Activated T-helper 2 cell treated with anti-CD3 and anti-CD28 coated beads, Interferon-gamma antibody, Interleukin-2, Interleukin-4, amounts not matched to agents 10 μg/mL and 5 μg/mL and 100 μg/mL, durations not matched to agents 14 hours and 24 hours and 36 hours (primary cell): ENCODE measurements around the gene ACY1. TPM values are rescaled to one million over a fixed set of nuclear protein-coding genes. Genes with fewer than 3 reads are reported as not detected.
"Not testable (repeated sequence)": the region's sequence is repeated elsewhere in the genome, so short reads cannot be mapped to it uniquely, and the experiment has no call there.

Experiments
- DNase-seq: peaks from one replicate; pipeline ENCODE4 v3.0.0; 2021; ENCODE audit warnings: low spot score
- H3K27ac Mint-ChIP-seq: one replicate; pipeline ENCODE4 v1.8.0; 2021; ENCODE audit warnings: mixed read lengths
- H3K27me3 Mint-ChIP-seq: one replicate; pipeline ENCODE4 v1.8.0; 2021; ENCODE audit warnings: low read depth, mixed read lengths
- H3K36me3 Mint-ChIP-seq: one replicate; pipeline ENCODE4 v1.8.0; 2021; ENCODE audit warnings: low read depth, mixed read lengths
- H3K4me1 Mint-ChIP-seq: one replicate; pipeline ENCODE4 v1.8.0; 2021; ENCODE audit warnings: low read depth, mixed read lengths
- H3K4me3 Mint-ChIP-seq: one replicate; pipeline ENCODE4 v1.8.0; 2021; ENCODE audit warnings: low read depth, mild to moderate bottlenecking, moderate library complexity, mixed read lengths
- H3K9me3 Mint-ChIP-seq: one replicate; pipeline ENCODE4 v1.8.0; 2021; ENCODE audit warnings: mixed read lengths
- intact Hi-C: fragments of 100-400 bp; cut with micrococcal nuclease; formaldehyde crosslinking; loops from one replicate; pipeline ENCODE4 v1.15.1; 2023
- total RNA-seq: library from RNA; stranded (reverse); gene quantifications from 2 replicates; pipeline ENCODE4 v1.2.3, GENCODE V29; 2022

ACY1 gene
- total RNA-seq, 1 donor from 2014 or later, result 62.8 TPM

DNA sequence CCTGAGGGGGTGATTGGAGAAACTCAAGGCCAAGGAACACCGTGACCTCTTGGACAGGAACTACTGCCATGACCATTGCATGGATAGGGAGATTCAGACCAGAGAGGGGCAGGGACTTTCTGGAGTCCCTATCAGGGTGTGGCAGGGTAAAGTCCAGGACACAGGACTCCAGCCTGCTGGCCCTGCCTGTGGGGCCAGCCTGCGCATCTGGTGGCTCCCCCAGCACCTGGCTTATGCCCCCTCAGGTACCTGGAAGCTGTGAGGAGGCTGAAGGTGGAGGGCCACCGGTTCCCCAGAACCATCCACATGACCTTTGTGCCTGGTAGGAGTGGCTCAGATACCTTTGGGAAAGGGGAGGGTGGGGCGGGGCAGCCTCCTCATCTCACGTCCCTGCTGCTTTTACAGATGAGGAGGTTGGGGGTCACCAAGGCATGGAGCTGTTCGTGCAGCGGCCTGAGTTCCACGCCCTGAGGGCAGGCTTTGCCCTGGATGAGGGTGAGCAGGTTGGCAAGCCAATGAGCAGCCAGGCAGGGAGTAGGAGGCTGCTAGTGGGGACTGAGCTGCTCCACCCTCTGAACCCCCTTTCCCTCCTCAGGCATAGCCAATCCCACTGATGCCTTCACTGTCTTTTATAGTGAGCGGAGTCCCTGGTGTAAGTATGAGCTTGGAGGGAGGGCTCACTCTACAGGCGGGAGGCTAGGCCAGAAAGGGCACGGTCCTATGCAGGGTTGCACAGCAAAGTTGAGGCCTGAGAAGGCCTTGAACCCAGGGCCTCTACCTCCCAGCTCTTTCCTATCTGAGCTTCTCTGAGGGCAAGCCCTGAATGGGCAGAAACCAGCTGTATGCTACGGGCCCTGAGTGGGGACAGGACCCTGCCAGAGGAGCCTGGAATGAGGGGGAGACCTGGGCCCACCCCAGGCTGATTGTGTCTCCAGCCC, 2.9 kb downstream of the ACY1 start:
- intact Hi-C loops, result no loop called here
- DNase-seq, result no peak
- peaks cover 8% of the 10 kb centered on the region for H3K36me3 Mint-ChIP-seq
- H3K27ac Mint-ChIP-seq, result no peak overlapping the region
- H3K9me3 Mint-ChIP-seq, result no peaks in the 10 kb centered on the region
- no peak overlapping the region for H3K4me3 Mint-ChIP-seq
- no peaks in the 10 kb centered on the region for H3K27me3 Mint-ChIP-seq
- H3K4me1 Mint-ChIP-seq, result peaks cover 16% of the 10 kb centered on the region

DNA sequence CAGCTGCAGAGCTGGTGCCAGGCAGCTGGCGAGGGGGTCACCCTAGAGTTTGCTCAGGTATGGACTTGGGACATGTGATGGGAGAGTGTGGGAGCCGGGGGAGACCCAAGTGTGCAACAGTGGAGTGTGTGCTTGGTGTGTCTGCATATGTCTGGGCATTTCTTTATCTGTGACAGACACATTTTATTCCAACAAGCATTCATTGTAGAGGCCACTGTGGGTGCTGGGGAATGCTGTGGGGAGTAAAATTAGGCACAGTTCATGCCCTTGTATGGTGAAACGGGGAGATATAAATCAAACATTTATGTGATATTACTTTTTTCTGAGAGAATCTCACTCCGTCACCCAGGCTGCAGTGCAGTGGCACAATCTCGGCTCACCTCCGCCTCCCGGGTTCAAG, 4.2 kb downstream of the ACY1 start:
- intact Hi-C loops, result no loop called here
- Mint-ChIP-seq H3K9me3 (no peaks in the 10 kb centered on the region), H3K36me3 (peaks cover 20% of the 10 kb centered on the region), H3K4me1 (peaks cover 14% of the 10 kb centered on the region), H3K27me3 (no peaks in the 10 kb centered on the region), H3K27ac (peak overlapping the region; percentile 17), H3K4me3 (no peak overlapping the region)
- DNase-seq, result no peak

DNA sequence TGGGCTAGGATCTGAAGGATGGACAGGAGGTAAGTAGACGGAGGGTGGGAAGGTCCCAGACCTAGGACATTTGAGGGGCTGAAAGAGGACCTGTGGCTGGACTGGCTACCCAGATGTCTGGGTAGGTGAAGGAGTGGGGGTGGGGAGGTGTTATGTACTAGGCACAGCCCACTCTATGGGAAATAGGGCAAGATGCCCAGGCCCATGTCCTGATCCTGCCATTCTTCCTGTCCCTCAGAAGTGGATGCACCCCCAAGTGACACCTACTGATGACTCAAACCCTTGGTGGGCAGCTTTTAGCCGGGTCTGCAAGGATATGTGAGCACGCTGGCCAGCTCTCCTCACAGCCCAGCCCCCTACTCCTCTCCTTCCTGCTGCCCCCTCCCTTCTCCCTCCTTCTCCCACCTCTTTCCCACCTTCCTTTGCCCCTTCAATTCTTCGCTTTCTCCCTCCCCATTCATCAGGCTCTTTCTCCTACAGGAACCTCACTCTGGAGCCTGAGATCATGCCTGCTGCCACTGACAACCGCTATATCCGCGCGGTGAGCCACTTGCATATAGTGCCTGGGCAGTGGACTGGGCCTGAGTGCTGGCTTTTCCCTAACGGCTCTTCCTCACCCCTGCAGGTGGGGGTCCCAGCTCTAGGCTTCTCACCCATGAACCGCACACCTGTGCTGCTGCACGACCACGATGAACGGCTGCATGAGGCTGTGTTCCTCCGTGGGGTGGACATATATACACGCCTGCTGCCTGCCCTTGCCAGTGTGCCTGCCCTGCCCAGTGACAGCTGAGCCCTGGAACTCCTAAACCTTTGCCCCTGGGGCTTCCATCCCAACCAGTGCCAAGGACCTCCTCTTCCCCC, 5.2 kb downstream of the ACY1 start:
- peak overlapping the region; percentile 17 for H3K27ac Mint-ChIP-seq
- intact Hi-C loops, result no loop called here
- H3K4me3 Mint-ChIP-seq, result no peak overlapping the region
- no peak for DNase-seq
- no peaks in the 10 kb centered on the region for H3K9me3 Mint-ChIP-seq
- H3K27me3 Mint-ChIP-seq, result no peaks in the 10 kb centered on the region
- H3K4me1 Mint-ChIP-seq, result peaks cover 13% of the 10 kb centered on the region
- H3K36me3 Mint-ChIP-seq, result peaks cover 25% of the 10 kb centered on the region

DNA sequence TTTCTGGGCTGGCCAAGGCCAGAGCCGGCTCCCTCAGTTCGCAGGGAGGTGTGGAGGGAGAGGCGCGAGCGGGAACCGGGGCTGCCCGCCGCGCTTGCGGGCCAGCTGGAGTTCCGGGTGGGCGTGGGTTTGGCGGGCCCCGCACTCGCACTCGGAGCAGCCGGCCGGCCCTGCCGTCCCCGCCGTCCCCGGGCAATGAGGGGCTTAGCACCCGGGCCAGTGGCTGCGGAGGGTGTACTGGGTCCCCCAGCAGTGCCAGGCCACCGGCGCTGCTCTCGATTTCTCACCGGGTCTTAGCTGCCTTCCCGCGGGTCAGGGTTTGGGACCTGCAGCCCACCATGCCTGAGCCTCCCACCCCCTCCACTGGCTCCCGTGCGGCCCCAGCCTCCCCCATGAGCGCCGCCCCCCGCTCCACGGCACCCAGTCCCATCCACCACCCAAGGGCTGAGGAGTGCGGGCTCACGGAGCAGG, 7.2 kb downstream of the ACY1 start:
- H3K4me3 Mint-ChIP-seq, H3K27ac Mint-ChIP-seq, DNase-seq, intact Hi-C loops, H3K9me3 Mint-ChIP-seq, H3K27me3 Mint-ChIP-seq: not testable (repeated sequence)
- H3K36me3 Mint-ChIP-seq, result peaks cover 46% of the 10 kb centered on the region
- H3K4me1 Mint-ChIP-seq, result peaks cover 20% of the 10 kb centered on the region

DNA sequence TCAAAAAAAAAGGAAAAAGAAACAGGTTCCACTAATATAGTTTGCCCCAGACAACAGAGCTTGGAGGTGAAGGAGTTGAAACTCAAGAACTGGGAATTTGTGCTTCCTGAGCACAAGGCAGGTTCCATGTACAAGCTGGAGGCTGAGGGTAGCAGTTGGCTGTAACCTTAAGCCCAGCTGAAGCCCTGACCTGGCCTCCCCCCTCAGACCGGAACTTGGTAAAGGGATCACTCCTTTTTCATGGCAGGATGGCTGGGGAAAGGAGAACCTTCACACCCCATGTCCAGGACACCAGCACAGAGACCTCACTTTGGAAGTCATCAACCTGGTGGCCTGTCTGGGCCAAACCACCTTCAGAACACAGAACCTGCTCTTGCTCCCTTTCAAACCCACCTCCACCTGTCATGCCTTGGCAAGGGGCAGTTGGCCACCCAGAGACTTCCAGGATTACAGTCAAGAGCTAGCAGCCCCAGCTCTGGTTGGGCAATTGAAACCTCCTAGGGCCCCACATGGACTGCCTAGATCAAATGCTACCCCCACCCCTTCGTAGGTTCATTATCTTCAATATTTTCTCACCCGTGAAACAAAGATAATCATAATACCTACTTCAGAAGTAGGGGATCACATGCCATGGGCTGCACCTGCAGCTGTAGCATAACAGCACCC, 8.8 kb downstream of the ACY1 start:
- Mint-ChIP-seq H3K27ac (no peak overlapping the region), H3K4me1 (peaks cover 23% of the 10 kb centered on the region), H3K36me3 (peaks cover 49% of the 10 kb centered on the region), H3K9me3 (no peaks in the 10 kb centered on the region), H3K27me3 (peaks cover 2% of the 10 kb centered on the region), H3K4me3 (peak overlapping the region; percentile 13)
- no peak for DNase-seq
- intact Hi-C loops, result no loop called here

DNA sequence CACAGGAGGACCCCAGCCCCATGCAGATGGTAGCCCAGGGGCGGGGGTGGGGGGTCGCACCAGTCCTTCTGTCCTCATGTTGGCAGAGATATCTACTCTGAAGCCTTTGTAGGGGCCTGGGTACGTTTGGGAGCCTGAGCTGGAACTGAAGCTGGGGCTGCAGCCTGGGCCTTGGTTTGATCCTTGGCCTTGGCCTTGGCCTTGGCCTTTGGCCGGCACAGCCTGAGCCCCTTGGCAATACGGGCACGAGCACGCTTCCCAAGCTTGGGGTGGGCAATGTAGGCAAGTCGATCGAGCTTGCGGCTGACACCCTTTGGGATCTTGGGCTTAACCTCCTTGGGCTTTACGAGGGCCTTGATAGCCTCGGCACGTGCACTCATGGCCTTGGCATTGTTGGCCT, 10.3 kb downstream of the ACY1 start:
- H3K27me3 Mint-ChIP-seq, DNase-seq, H3K9me3 Mint-ChIP-seq: not testable (repeated sequence)
- peak overlapping the region; percentile 100 for H3K4me3 Mint-ChIP-seq
- peaks cover 25% of the 10 kb centered on the region for H3K4me1 Mint-ChIP-seq
- H3K27ac Mint-ChIP-seq, result peak overlapping the region; percentile 100
- peaks cover 49% of the 10 kb centered on the region for H3K36me3 Mint-ChIP-seq
- intact Hi-C loops, result loop anchor here (2.0 kb wide), 2 partner anchors 19 to 51 kb away; partner anchors contain the start of genes ABHD14A, ABHD14B and PARP3

DNA sequence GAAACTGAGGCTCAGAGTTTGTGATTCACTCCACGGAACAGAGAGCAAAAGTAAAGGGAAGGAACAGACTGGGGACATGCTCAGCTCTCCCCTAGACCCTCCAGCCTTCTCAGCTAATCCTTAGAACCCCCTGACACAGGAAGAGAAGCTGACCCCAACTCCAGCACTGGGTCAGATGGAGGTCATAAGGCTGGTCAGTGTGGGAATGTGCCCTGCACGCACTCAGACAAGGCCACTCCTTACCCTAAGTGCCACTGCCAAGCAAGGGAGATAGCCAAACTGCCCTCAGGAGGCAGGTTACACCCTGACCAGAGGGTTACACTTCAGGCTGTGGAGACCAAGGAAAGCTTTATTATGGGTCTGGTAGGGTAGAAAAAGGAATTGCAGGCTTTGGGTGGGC, 11.2 kb downstream of the ACY1 start:
- no peaks in the 10 kb centered on the region for H3K9me3 Mint-ChIP-seq
- H3K27me3 Mint-ChIP-seq, result peaks cover 10% of the 10 kb centered on the region
- H3K4me1 Mint-ChIP-seq, result peaks cover 25% of the 10 kb centered on the region
- H3K4me3 Mint-ChIP-seq, result peak overlapping the region; percentile 100
- intact Hi-C loops, result loop anchor here (2.0 kb wide), 2 partner anchors 20 to 52 kb away; partner anchors contain the start of genes ABHD14A, ABHD14B and PARP3
- H3K27ac Mint-ChIP-seq, result peak overlapping the region; percentile 100
- H3K36me3 Mint-ChIP-seq, result peaks cover 49% of the 10 kb centered on the region
- DNase-seq, result no peak

DNA sequence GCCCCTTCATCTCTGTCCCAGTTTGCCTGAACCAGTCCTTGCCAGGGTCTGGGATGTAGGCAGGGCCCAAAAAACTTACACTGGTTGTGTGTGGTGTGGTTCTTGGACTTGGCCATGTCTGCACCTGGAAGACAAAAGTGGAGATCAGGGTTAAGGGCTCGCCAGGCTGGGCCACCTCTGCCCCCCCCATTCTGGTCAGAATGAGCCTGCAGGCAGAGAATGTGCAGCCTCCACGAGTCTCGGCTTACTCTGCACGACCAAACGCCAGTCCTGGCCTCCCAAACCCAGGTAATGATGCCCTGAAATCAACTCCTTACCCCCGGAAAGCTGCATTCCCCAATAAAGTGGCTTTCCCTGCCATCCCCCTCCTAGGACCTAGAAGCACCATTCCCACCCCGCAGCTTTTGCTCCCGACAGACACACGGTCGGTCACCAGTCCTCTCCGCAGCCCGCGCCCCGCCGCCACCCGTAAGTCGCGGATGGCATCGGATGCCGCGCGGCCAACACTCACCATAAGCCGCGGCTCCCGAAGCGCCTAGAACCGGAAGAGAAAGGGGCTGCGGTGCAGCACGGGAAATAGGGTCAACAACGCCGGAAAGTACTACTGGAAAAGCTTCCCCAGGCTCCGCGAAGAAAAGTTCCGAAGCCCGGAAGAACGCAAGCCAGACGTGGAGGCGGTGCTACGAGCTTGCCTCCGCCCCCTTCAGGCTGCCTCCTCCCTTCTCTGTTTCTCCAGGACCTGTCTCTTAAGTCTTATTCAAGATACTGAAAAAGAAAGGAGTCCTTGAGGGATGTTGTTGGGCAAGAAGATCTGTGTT, 12.2 kb downstream of the ACY1 start, which contains the start of gene RPL29:
RPL29 (minus strand) TSS at position 550 of the 818 bp plus-strand sequence; CDS start at position 116, 434 bp downstream.
- peak within 1 kb of the TSS; percentile 100 for H3K27ac Mint-ChIP-seq
- peak; percentile 90 for DNase-seq
- H3K36me3 Mint-ChIP-seq, result peaks cover 49% of the 10 kb centered on the region
- intact Hi-C loops, result loop anchor here (1.0 to 5.0 kb wide), 4 partner anchors 12 to 202 kb away; partner anchors contain the start of genes ABHD14A, ABHD14B, ACY1 and ALAS1
- H3K9me3 Mint-ChIP-seq, result no peaks in the 10 kb centered on the region
- peaks cover 25% of the 10 kb centered on the region for H3K4me1 Mint-ChIP-seq
- peaks cover 16% of the 10 kb centered on the region for H3K27me3 Mint-ChIP-seq
- H3K4me3 Mint-ChIP-seq, result peak within 1 kb of the TSS; percentile 100

DNA sequence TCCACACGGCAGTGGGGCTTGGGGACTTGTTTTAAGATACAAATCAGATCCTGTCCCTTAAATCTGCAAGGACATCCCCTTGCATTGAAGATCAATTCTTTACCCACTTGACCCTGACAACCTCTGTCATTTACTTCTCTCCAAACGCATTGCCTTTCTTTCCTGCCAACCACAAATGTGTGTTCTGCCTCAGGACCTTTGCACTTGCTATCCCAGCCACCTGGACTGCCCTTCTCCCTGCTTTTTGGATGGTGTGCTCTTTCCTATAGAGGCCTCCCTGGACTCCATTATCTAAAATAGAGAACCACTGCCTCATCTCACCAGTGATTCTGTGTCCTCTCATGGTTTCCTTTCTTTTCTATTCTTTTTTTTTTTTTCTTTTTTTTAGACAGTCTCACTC, 13.8 kb downstream of the ACY1 start:
- no peak overlapping the region for H3K27ac Mint-ChIP-seq

DNA sequence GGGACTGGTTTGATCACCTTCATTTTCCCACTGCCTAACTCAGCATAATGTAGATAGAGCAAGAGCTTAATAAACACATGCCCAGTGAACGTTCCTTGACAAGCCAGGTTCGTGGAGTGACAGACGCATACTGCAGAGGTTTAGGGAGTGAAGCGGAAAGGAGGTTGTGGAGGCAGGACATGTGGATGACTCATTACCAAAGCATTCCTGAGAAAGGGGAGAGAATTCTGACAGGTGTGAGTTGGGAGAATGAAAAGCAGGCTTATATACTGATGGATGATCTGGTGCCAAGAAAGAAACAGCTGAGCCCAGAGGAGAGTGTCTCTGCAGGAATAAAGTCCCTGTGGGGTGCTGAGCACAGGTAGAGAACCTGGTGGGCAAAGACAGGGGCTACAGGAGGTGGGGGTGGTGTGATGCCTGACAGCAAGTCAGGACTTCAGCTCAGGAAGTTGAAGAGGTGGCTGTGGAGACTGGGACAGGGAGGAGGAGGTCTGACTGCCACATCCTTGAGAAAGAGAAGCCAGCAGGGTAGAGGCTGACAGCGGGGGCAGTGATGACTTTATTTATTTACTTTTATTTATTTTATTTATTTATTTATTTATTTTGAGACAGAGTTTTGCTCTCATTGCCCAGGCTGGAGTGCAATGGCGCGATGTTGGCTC, 14.7 kb downstream of the ACY1 start:
- Mint-ChIP-seq H3K4me3 (no peak overlapping the region), H3K27ac (no peak overlapping the region), H3K27me3 (peaks cover 17% of the 10 kb centered on the region), H3K36me3 (peaks cover 27% of the 10 kb centered on the region), H3K4me1 (peaks cover 20% of the 10 kb centered on the region), H3K9me3 (no peaks in the 10 kb centered on the region)
- DNase-seq, result no peak
- intact Hi-C loops, result loop anchor here (5.0 kb wide), 1 partner anchor 199 kb away; the partner anchor contains the start of gene ALAS1

More for the DNA sequence above, 13.8 kb downstream of the ACY1 start:
- peaks cover 36% of the 10 kb centered on the region for H3K36me3 Mint-ChIP-seq
- no peak overlapping the region for H3K4me3 Mint-ChIP-seq
- H3K9me3 Mint-ChIP-seq, result no peaks in the 10 kb centered on the region
- intact Hi-C loops, result loop anchor here (5.0 kb wide), 1 partner anchor 200 kb away; the partner anchor contains the start of gene ALAS1
- peaks cover 24% of the 10 kb centered on the region for H3K4me1 Mint-ChIP-seq
- DNase-seq, result no peak
- peaks cover 16% of the 10 kb centered on the region for H3K27me3 Mint-ChIP-seq

DNA sequence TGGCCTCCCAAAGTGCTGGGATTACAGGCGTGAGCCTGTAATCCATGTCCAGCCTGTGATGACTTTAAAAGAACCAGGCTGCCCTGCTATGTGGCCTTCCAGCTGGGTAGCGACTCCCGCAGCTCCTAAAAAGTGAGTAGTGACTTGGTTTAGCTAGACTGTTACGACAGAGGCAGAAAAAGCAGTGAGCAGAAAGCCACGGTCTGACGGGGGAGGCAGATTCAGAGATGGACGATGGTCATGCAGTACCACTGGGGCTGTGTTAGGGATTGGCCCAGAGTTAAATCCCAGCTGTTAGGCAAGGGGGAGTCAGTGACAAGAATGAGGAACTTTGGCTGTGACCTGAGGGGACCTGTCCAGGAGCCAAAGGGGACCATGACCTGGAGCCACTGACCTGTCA, 15.4 kb downstream of the ACY1 start:
- no peaks in the 10 kb centered on the region for H3K9me3 Mint-ChIP-seq
- H3K36me3 Mint-ChIP-seq, result peaks cover 21% of the 10 kb centered on the region
- no peak overlapping the region for H3K4me3 Mint-ChIP-seq
- intact Hi-C loops, result loop anchor here (5.0 kb wide), 1 partner anchor 199 kb away; the partner anchor contains the start of gene ALAS1
- no peak overlapping the region for H3K27ac Mint-ChIP-seq
- no peak for DNase-seq
- peaks cover 17% of the 10 kb centered on the region for H3K4me1 Mint-ChIP-seq
- H3K27me3 Mint-ChIP-seq, result peaks cover 17% of the 10 kb centered on the region
